ENCODE results near the gene CAMKK2.

The CAMKK2 gene

DNA sequence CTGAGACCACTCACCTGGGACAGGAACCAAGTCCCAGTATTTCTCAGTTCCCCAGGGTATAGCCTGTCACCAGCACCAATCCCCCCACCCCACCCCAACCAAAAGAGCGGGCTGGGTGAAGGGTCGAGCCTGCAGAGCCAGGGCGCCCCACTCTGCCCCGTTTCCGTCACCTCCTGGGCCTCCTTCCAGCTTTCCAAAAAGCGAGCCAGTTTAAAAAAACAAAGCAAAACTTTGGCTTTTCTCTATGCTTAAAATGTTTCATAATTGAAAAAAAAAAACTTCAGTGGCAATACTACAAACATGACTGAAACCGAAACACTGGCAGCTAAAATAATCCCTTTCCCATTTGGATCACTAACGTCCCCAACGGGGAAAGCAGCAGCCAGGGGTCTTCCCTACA is 7.5 kb downstream of the CAMKK2 start:
- H3K79me2 ChIP-seq (ENCODE audit: insufficient read depth, low read length): peaks cover 4% of the 10 kb centered on the region; the same call in 1 of the 2 replicates
- H3K9ac ChIP-seq (ENCODE audit: low read depth, low read length, poor library complexity, severe bottlenecking): no peak overlapping the region
- H3K9me3 ChIP-seq (ENCODE audit: insufficient read depth, low read depth, low read length): no peaks in the 10 kb centered on the region
- no peaks in the 10 kb centered on the region for H3F3A ChIP-seq (ENCODE audit: low read depth)
- no peaks in the 10 kb centered on the region for H3K9me2 ChIP-seq (replicated peaks; ENCODE audit: low read depth, low read length)
- no peak overlapping the region for H2AFZ ChIP-seq (ENCODE audit: low read length)
- peaks cover 4% of the 10 kb centered on the region for H3K4me1 ChIP-seq (ENCODE audit: insufficient read depth, low read length, poor library complexity, severe bottlenecking)
- no peak overlapping the region for H3K4me3 ChIP-seq (ENCODE audit: low read length, poor library complexity, severe bottlenecking)
- H3K36me3 ChIP-seq (ENCODE audit: insufficient read depth, low read length): no peaks in the 10 kb centered on the region
- no peak overlapping the region for H3K4me2 ChIP-seq (ENCODE audit: low read depth, low read length, poor library complexity, severe bottlenecking)
- TF ChIP-seq, protein P1, sequence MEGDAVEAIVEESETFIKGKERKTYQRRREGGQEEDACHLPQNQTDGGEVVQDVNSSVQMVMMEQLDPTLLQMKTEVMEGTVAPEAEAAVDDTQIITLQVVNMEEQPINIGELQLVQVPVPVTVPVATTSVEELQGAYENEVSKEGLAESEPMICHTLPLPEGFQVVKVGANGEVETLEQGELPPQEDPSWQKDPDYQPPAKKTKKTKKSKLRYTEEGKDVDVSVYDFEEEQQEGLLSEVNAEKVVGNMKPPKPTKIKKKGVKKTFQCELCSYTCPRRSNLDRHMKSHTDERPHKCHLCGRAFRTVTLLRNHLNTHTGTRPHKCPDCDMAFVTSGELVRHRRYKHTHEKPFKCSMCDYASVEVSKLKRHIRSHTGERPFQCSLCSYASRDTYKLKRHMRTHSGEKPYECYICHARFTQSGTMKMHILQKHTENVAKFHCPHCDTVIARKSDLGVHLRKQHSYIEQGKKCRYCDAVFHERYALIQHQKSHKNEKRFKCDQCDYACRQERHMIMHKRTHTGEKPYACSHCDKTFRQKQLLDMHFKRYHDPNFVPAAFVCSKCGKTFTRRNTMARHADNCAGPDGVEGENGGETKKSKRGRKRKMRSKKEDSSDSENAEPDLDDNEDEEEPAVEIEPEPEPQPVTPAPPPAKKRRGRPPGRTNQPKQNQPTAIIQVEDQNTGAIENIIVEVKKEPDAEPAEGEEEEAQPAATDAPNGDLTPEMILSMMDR (conservative IDR thresholded peaks at IDR 0.05; ENCODE audit: low read length): no peak
- TF ChIP-seq EZH2phosphoT487 (IDR thresholded peaks at IDR 0.05; ENCODE audit: borderline replicate concordance): no peak
- H3K27me3 ChIP-seq (ENCODE audit: insufficient read depth, low read length, poor library complexity, severe bottlenecking): no peaks in the 10 kb centered on the region
- H4K20me1 ChIP-seq (ENCODE audit: insufficient read depth, low read length, poor library complexity, severe bottlenecking): no peaks in the 10 kb centered on the region

DNA sequence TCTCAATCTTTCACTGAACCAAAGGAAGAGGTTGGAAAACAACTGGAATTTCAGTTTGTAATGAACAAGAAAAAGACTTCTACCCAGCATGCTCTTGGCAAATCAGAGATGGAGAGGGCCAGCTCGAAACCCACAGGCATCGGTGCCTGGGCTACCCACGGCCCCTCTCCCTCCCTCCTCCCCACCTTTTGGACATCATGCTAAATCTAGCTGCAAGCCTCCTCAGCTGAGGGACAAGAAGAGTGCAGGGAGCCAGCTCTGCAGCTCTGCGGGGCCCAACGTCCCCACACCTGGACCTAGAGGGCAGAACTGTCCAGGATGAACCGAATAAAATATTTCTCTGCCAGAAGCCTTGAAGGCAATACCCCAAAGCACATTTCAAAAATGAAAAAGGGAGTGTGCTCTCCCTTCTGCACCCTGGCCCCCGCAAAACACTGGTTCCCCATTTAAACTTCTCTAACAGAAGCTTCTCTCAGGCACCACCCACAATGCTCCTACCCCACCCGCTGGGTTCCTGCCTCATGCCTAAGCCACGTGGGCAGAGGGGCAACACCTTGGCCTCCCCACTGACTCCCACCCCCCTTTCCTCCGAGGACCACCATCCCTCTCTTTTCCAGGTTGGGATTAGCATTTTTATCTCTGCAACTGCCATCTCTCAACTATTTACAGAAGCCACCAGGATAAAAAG is 8.2 kb downstream of the CAMKK2 start:
- no peaks in the 10 kb centered on the region for H3K9me2 ChIP-seq (replicated peaks; ENCODE audit: low read depth, low read length)
- H3K36me3 ChIP-seq (ENCODE audit: insufficient read depth, low read length): no peaks in the 10 kb centered on the region
- no peak overlapping the region for H3K4me3 ChIP-seq (ENCODE audit: low read length, poor library complexity, severe bottlenecking)
- no peak for TF ChIP-seq EZH2phosphoT487 (IDR thresholded peaks at IDR 0.05; ENCODE audit: borderline replicate concordance)
- TF ChIP-seq, protein P1 (conservative IDR thresholded peaks at IDR 0.05; ENCODE audit: low read length): no peak
- H2AFZ ChIP-seq (ENCODE audit: low read length): no peak overlapping the region
- H3K27me3 ChIP-seq (ENCODE audit: insufficient read depth, low read length, poor library complexity, severe bottlenecking): no peaks in the 10 kb centered on the region
- no peak overlapping the region for H3K4me2 ChIP-seq (ENCODE audit: low read depth, low read length, poor library complexity, severe bottlenecking)
- no peaks in the 10 kb centered on the region for H3K9me3 ChIP-seq (ENCODE audit: insufficient read depth, low read depth, low read length)
- H3K9ac ChIP-seq (ENCODE audit: low read depth, low read length, poor library complexity, severe bottlenecking): no peak overlapping the region
- H3K79me2 ChIP-seq (ENCODE audit: insufficient read depth, low read length): no peaks in the 10 kb centered on the region
- H3F3A ChIP-seq (ENCODE audit: low read depth): no peaks in the 10 kb centered on the region
- no peaks in the 10 kb centered on the region for H3K4me1 ChIP-seq (ENCODE audit: insufficient read depth, low read length, poor library complexity, severe bottlenecking)
- no peaks in the 10 kb centered on the region for H4K20me1 ChIP-seq (ENCODE audit: insufficient read depth, low read length, poor library complexity, severe bottlenecking)

DNA sequence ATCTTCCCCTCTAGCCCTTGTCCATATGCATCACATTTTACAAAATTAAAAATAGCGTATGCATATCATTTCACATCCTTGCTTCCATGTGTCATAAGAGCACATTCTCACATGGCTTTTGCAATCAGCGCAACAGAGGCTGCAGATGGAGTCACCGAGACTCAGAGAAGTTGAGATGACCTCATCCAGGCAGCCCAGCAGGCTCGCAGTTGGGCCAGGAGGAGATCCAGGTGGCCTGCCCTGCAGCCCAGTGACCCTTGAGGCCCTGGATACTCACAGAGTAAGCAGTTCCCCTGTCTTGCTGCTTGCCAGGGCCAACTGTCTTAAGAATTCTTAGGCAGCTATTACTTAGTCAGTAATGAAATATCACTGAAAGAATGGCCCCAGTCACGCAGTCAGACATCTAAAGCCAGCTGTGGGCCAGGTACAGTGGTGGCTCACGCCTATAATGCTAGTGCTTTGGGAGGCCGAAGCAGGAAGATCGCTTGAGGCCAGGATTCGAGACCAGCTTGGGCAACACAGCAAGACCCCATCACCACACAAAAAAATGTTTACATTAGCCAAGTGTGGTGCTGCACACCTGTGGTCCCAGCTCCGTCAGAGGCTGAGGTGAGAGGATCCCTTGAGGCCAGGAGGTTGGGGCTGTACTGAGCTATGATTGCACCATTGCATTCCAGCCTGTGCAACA is 9.1 kb downstream of the CAMKK2 start:
- Histone ChIP-seq H3K27me3 (ENCODE audit: insufficient read depth, low read length, poor library complexity, severe bottlenecking) (no peaks in the 10 kb centered on the region), H3K4me3 (ENCODE audit: low read length, poor library complexity, severe bottlenecking) (no peak overlapping the region), H3K9me3 (ENCODE audit: insufficient read depth, low read depth, low read length) (no peaks in the 10 kb centered on the region), H2AFZ (ENCODE audit: low read length) (no peak overlapping the region), H3F3A (ENCODE audit: low read depth) (no peaks in the 10 kb centered on the region), H4K20me1 (ENCODE audit: insufficient read depth, low read length, poor library complexity, severe bottlenecking) (no peaks in the 10 kb centered on the region), H3K79me2 (ENCODE audit: insufficient read depth, low read length) (no peaks in the 10 kb centered on the region), H3K4me1 (ENCODE audit: insufficient read depth, low read length, poor library complexity, severe bottlenecking) (no peaks in the 10 kb centered on the region), H3K9ac (ENCODE audit: low read depth, low read length, poor library complexity, severe bottlenecking) (no peak overlapping the region), H3K36me3 (ENCODE audit: insufficient read depth, low read length) (no peaks in the 10 kb centered on the region), H3K4me2 (ENCODE audit: low read depth, low read length, poor library complexity, severe bottlenecking) (no peak overlapping the region), H3K9me2 (replicated peaks; ENCODE audit: low read depth, low read length) (no peaks in the 10 kb centered on the region)
- TF ChIP-seq, protein P1 (conservative IDR thresholded peaks at IDR 0.05; ENCODE audit: low read length): no peak
- TF ChIP-seq EZH2phosphoT487 (IDR thresholded peaks at IDR 0.05; ENCODE audit: borderline replicate concordance): no peak
